Right atrium auricular region (tissue), 2 donors: ENCODE data around the gene TMEM131L. TPM values are rescaled to one million over a fixed set of nuclear protein-coding genes. Genes with fewer than 3 reads are reported as not detected.
A peak's percentile ranks its signal among the peaks of the same experiment; 100 is the strongest.

Experiments
- DNase-seq: peaks from one replicate; pipeline ENCODE4 v3.0.0-alpha.2; 2019; ENCODE audit warnings: low spot score
- H3K27ac ChIP-seq, 2 donors: fragments of 200-600 bp; sonication (generic); 1 replicate in 1 of 2; 2 replicates in 1 of 2; pipeline ENCODE4 v1.5.1; 2016 to 2019
- H3K27me3 ChIP-seq, 2 donors: fragments of 200-600 bp; sonication (generic); one replicate each; pipeline versions ENCODE4 v1.5.1 to v1.6.0; 2017 to 2019
- H3K36me3 ChIP-seq: fragments of 200-600 bp; sonication (generic); one replicate; pipeline ENCODE4 v1.5.1; 2016
- H3K4me1 ChIP-seq, 2 donors: fragments of 200-600 bp; sonication (generic); one replicate each; pipeline versions ENCODE4 v1.5.1 to v1.6.0; 2017 to 2019
- H3K4me3 ChIP-seq, 2 donors: fragments of 200-600 bp; sonication (generic); 1 replicate in 1 of 2; 2 replicates in 1 of 2; pipeline ENCODE4 v1.5.1; 2017 to 2019; ENCODE audit warnings: mild to moderate bottlenecking in 1 of 2, moderate library complexity in 1 of 2
- H3K9me3 ChIP-seq, 2 donors: fragments of 200-600 bp; sonication (generic); one replicate each; pipeline ENCODE4 v1.5.1; 2019
- total RNA-seq, 2 donors: library from RNA; depleted of rRNA; stranded (reverse); fragments of >200 nt; gene quantifications; one replicate each; pipeline ENCODE4 v1.1.0, GENCODE V29; 2016
- TF ChIP-seq, protein P1 (sequence below), 2 donors: fragments of 200-600 bp; sonication (generic); IDR thresholded peaks; one replicate each; pipeline ENCODE4 v1.5.1; 2019; ENCODE audit warnings: antibody characterized with exemption in 2 of 2

Gene TMEM131L
- total RNA-seq, 2 donors from 2014 or later: 10.9 to 15.4 TPM

DNA sequence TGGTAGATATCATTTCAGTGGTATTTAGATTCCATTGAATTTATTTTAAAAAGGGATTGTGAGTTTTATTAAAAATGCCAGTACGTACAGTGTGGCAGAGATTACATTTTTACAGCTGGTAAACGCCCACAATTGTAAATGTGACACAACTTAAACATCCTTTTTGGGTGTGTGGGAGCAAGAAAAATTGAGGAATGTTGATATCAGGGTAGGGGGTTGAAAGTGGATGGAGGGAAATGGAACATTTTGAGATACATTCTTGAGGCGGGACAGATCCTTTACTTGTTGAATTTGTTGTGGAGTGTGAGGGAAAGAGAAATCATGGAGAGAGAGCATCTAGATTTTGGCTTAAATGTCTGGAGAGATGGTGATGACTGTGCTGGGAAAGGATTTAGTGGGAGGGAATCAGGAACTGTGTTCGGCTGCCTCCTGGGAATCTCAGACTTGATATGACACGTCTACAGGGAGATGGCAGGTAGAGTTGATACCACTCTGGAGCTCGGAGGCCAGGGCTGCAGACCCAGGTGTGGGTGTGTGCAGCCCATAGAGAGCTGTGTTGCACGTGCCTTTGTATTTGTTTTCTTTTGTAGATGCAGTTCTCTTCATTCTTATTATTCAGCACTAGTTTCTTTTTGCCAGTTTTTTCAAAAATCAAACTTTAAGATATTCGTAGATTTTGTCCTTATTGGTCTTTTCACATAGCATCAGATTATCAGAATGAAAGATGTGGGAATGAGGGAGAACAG, 10.8 kb downstream of the TMEM131L start:
- H3K27ac ChIP-seq: no peak overlapping the region
- TF ChIP-seq, protein P1, sequence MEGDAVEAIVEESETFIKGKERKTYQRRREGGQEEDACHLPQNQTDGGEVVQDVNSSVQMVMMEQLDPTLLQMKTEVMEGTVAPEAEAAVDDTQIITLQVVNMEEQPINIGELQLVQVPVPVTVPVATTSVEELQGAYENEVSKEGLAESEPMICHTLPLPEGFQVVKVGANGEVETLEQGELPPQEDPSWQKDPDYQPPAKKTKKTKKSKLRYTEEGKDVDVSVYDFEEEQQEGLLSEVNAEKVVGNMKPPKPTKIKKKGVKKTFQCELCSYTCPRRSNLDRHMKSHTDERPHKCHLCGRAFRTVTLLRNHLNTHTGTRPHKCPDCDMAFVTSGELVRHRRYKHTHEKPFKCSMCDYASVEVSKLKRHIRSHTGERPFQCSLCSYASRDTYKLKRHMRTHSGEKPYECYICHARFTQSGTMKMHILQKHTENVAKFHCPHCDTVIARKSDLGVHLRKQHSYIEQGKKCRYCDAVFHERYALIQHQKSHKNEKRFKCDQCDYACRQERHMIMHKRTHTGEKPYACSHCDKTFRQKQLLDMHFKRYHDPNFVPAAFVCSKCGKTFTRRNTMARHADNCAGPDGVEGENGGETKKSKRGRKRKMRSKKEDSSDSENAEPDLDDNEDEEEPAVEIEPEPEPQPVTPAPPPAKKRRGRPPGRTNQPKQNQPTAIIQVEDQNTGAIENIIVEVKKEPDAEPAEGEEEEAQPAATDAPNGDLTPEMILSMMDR (IDR thresholded peaks at IDR 0.05): no peak

DNA sequence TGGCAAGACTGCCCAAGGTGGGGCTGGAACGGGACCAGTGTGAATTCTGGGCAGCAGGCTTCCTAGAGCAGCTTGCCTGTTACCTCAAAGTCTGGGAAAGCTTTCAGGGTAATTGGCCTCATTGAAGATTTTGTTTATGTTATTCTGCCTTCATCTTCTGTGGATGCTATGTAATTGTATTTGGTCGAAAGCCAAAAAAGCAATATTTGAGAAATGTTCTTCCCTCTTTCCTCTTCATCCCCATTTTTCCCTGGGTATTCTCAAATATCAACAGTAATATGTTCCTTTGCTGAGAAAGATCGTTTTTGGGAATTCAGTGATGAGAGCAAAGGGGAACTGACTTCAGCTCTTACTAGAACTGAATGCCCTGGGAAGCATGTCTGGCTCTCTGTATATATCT, 12.9 kb downstream of the TMEM131L start:
- H3K4me3 ChIP-seq: no peak overlapping the region
- no peaks in the 10 kb centered on the region for H3K9me3 ChIP-seq
- H3K4me1 ChIP-seq: peaks cover 0 to 26% of the 10 kb centered on the region in 2 donors

More for the DNA sequence above, 10.8 kb downstream of the TMEM131L start:
- Histone ChIP-seq H3K36me3 (peaks cover 8% of the 10 kb centered on the region), H3K4me1 (peaks cover 0 to 18% of the 10 kb centered on the region in 2 donors), H3K9me3 (no peaks in the 10 kb centered on the region), H3K4me3 (no peak overlapping the region), H3K27me3 (no peaks in the 10 kb centered on the region)
- DNase-seq: no peak

DNA sequence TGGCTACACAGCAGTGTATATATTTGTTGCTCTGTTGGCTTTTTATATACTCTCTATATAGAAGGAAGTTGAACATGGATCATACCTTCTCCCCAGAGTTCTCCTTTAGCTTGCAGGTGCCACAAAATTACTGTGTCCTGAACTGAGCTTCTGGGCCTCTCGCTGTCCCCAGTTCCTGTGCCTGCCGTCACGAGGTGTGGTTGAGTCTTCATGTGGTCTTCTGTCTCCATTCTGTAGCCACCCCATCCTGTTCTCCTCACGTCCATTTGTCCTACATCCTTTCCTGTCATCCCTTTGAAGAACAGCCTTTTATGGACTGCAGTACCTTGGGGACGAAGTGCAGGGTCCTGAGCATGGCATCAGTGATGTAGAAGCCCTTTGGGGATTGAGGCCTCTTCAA, 14.5 kb downstream of the TMEM131L start:
- Histone ChIP-seq H3K27me3 (no peaks in the 10 kb centered on the region), H3K4me1 (peaks cover 0 to 26% of the 10 kb centered on the region in 2 donors), H3K27ac (no peak overlapping the region), H3K36me3 (no peaks in the 10 kb centered on the region), H3K9me3 (no peaks in the 10 kb centered on the region), H3K4me3 (no peak overlapping the region)
- TF ChIP-seq, protein P1 (IDR thresholded peaks at IDR 0.05): no peak
- no peak for DNase-seq

More for the DNA sequence above, 12.9 kb downstream of the TMEM131L start:
- Histone ChIP-seq H3K36me3 (peaks cover 7% of the 10 kb centered on the region), H3K27ac (no peak overlapping the region), H3K27me3 (no peaks in the 10 kb centered on the region)
- no peak for DNase-seq
- TF ChIP-seq, protein P1 (IDR thresholded peaks at IDR 0.05): no peak

DNA sequence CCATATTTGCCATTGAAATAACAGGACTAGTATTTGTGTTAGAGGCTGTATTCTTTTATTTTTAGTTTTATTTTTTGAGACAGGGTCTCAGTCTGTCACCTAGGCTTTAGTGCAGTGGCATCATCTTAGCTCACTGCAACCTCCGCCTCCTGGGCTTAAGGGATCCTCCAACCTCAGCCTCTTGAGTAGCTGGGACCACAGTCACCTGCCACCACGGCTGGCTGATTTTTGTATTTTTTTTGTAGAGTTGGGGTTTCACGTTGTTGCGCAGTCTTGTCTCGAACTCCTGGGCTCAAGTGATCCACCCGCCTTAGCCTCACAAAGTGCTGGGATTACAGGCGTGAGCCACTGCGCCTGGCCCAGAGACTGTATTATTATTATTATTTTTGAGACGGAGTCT, 15.3 kb downstream of the TMEM131L start:
- H3K27ac ChIP-seq: no peak overlapping the region

DNA sequence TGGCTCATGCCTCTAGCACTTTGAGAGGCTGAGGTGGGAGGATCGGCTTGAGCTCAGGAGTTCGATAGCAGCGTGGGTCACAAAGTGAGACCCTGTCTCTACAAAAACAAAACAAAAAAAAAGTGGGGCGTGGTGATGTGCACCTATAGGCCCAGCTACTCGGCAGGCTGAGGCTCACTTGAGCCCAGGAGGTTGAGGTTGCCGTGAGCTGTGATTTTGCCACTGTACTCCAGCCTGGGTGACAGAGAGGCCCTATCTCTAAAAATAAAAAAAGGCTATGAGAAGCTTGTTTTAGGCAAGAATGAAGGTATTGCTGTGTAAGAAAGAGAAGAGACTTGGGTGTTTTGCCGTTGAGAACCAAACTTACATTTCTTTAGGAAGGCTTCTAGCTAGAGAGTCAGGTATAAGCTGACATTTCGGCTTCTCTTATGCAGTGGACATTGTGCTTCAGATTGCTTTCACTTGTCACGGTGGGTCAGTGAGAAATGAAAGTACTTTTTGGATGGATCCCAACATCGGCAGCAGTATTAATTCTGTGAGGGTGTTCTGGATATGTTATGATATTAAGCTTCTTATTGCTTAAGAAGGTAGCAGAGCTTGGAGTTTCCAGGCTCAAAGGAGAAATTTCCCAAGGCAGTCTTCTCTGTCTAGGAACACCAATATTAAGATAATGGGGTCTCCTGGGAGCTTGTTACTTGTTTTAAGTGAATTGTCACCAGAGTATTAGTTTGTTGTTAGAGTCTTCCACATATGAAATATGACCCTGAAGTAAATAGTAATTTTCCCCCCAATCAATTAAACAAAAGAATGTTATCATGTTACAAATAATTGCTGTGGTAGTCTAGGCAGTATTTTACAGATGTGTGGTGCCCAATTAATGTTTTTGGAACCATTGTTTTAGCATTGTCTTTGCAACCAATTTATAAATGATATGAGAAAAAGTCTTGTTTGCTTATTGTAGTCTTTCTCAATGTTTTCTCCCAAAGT, 17.6 kb downstream of the TMEM131L start:
- no peak for DNase-seq
- TF ChIP-seq, protein P1 (IDR thresholded peaks at IDR 0.05): no peak
- Histone ChIP-seq H3K9me3 (no peaks in the 10 kb centered on the region), H3K4me1 (peaks cover 0 to 48% of the 10 kb centered on the region in 2 donors), H3K27ac (peak overlapping the region; percentile 50 to 77), H3K4me3 (peak overlapping the region in 1 of 2 donors; percentile 30), H3K36me3 (no peaks in the 10 kb centered on the region), H3K27me3 (no peaks in the 10 kb centered on the region)

More for the DNA sequence above, 15.3 kb downstream of the TMEM131L start:
- no peak overlapping the region for H3K4me3 ChIP-seq
- H3K27me3 ChIP-seq: no peaks in the 10 kb centered on the region
- peaks cover 0 to 34% of the 10 kb centered on the region in 2 donors for H3K4me1 ChIP-seq
- H3K36me3 ChIP-seq: no peaks in the 10 kb centered on the region
- no peaks in the 10 kb centered on the region for H3K9me3 ChIP-seq
- DNase-seq: no peak
- TF ChIP-seq, protein P1 (IDR thresholded peaks at IDR 0.05): no peak
